Vein endothelial cell (primary cell): ENCODE measurements around the gene NPFFR2. TPM values are rescaled to one million over a fixed set of nuclear protein-coding genes. Genes with fewer than 3 reads are reported as not detected.

Experiments used
- total RNA-seq: library from RNA; depleted of rRNA; stranded (reverse); fragments of >200 nt; gene quantifications from 2 replicates; pipeline ENCODE4 v1.2.3, GENCODE V29; 2012

The NPFFR2 gene
- not detected in 2 replicates for total RNA-seq

GRCh38 chr4:72031868-72032608, at the start of gene NPFFR2:
Gene NPFFR2 (plus strand): TSS chr4:72032000. CDS start chr4:72128592, 96,592 bp downstream.

Other genes with a start within 250 kb of the NPFFR2 start
- gene GC, start 247.9 kb upstream of the NPFFR2 start, total RNA-seq: not detected in 2 replicates